HepG2 (cell line): Measurements from ENCODE around the gene ZNF79. TPM values are rescaled to one million over a fixed set of nuclear protein-coding genes. Genes with fewer than 3 reads are reported as not detected.

ENCODE experiments used
- ARNT2 ChIP-seq: sonication (generic); formaldehyde crosslinking; IDR thresholded peaks from 2 replicates; pipeline ENCODE4 v1.8.0; 2022; ENCODE audit warnings: mild to moderate bottlenecking, low read depth, missing genetic modification reagents, moderate library complexity
- CEBPB ChIP-seq: IDR thresholded peaks from 2 replicates; pipeline ENCODE4 v1.6.1; 2011; ENCODE audit warnings: low read depth, low read length, improper control_type of control experiment, borderline replicate concordance
- DMAP1 ChIP-seq: IDR thresholded peaks from 2 replicates; pipeline ENCODE4 v1.6.1; 2016
- ELF1 ChIP-seq: sonication (generic); formaldehyde crosslinking; IDR thresholded peaks from 2 replicates; pipeline ENCODE4 v1.4.0; 2020; ENCODE audit warnings: missing genetic modification reagents
- ELF3 ChIP-seq: IDR thresholded peaks from 2 replicates; pipeline ENCODE4 v1.6.1; 2016; ENCODE audit warnings: missing genetic modification reagents, missing compliant biosample characterization
- FOSL1 ChIP-seq: sonication (generic); formaldehyde crosslinking; IDR thresholded peaks from 2 replicates; pipeline ENCODE4 v1.9.0; 2021; ENCODE audit warnings: missing genetic modification reagents, borderline replicate concordance
- HNRNPUL1 ChIP-seq: fragments of 200-400 bp; formaldehyde crosslinking; IDR thresholded peaks from 2 replicates; pipeline ENCODE4 v1.6.1; 2017; ENCODE audit warnings: low read depth, mild to moderate bottlenecking, low read length, moderate library complexity
- ISX ChIP-seq: sonication (generic); formaldehyde crosslinking; conservative IDR thresholded peaks from 2 replicates; pipeline ENCODE4 v1.5.0; 2020; ENCODE audit warnings: missing genetic modification reagents
- JUND ChIP-seq: sonication (generic); formaldehyde crosslinking; IDR thresholded peaks from 2 replicates; pipeline ENCODE4 v1.8.0; 2022; ENCODE audit warnings: mild to moderate bottlenecking, missing genetic modification reagents
- KLF15 ChIP-seq: sonication (generic); formaldehyde crosslinking; IDR thresholded peaks from 2 replicates; pipeline ENCODE4 v1.8.1; 2023; ENCODE audit warnings: borderline replicate concordance, mild to moderate bottlenecking, inconsistent platforms, missing genetic modification reagents, mixed read lengths
- MXI1 ChIP-seq: IDR thresholded peaks from 3 replicates; pipeline ENCODE4 v1.6.1; 2012; ENCODE audit warnings: low read depth, low read length, inconsistent platforms, borderline replicate concordance
- NCOR1 ChIP-seq: fragments of 200-600 bp; sonication (generic); IDR thresholded peaks from 2 replicates; pipeline ENCODE4 v1.7.0; 2017; ENCODE audit warnings: antibody characterized with exemption, low read length, borderline replicate concordance
- NFIC ChIP-seq: IDR thresholded peaks from 2 replicates; pipeline ENCODE4 v1.6.1; 2012; ENCODE audit warnings: mild to moderate bottlenecking, low read length, inconsistent platforms
- POLR2A ChIP-seq, 2 experiments: IDR thresholded peaks; 2 replicates each; pipeline ENCODE4 v1.6.1; 2011; ENCODE audit warnings: low read depth in 2 of 2, low read length in 2 of 2, mild to moderate bottlenecking in 1 of 2, moderate library complexity in 1 of 2; ENCODE audit not compliant: insufficient read depth in 1 of 2
- POLR2G ChIP-seq: fragments of 200-400 bp; formaldehyde crosslinking; IDR thresholded peaks from 2 replicates; pipeline ENCODE4 v1.6.1; 2018; ENCODE audit warnings: mild to moderate bottlenecking, low read depth, low read length, moderate library complexity
- PRPF4 ChIP-seq: fragments of 200-400 bp; formaldehyde crosslinking; IDR thresholded peaks from 2 replicates; pipeline ENCODE4 v1.6.1; 2016; ENCODE audit warnings: low read length, low read depth; ENCODE audit not compliant: poor library complexity, severe bottlenecking
- RAD21 ChIP-seq: fragments of 450-650 bp; formaldehyde crosslinking; IDR thresholded peaks from 2 replicates; pipeline ENCODE4 v1.5.0; 2020; ENCODE audit warnings: mild to moderate bottlenecking
- RXRB ChIP-seq: IDR thresholded peaks from 2 replicates; pipeline ENCODE4 v1.6.1; 2016; ENCODE audit warnings: borderline replicate concordance, missing genetic modification reagents, missing compliant biosample characterization
- TCF7 ChIP-seq: sonication (generic); IDR thresholded peaks from 2 replicates; pipeline ENCODE4 v1.6.1; 2016; ENCODE audit warnings: antibody characterized with exemption, low read depth
- ZBTB21 ChIP-seq: sonication (generic); formaldehyde crosslinking; IDR thresholded peaks from 2 replicates; pipeline ENCODE4 v1.4.0; 2020; ENCODE audit warnings: missing genetic modification reagents
- ZFP37 ChIP-seq: sonication (generic); formaldehyde crosslinking; IDR thresholded peaks from 2 replicates; pipeline ENCODE4 v1.4.0; 2020; ENCODE audit warnings: missing genetic modification reagents, borderline replicate concordance
- ZMYM4 ChIP-seq: sonication (generic); formaldehyde crosslinking; IDR thresholded peaks from 2 replicates; pipeline ENCODE4 v1.8.1; 2023; ENCODE audit warnings: mild to moderate bottlenecking, missing genetic modification reagents
- ZNF292 ChIP-seq: sonication (generic); formaldehyde crosslinking; IDR thresholded peaks from 2 replicates; pipeline ENCODE4 v1.8.1; 2022; ENCODE audit warnings: mild to moderate bottlenecking, low read depth, missing genetic modification reagents, borderline replicate concordance
- ZNF460 ChIP-seq: sonication (generic); formaldehyde crosslinking; IDR thresholded peaks from 2 replicates; pipeline ENCODE4 v1.5.1; 2020; ENCODE audit warnings: missing genetic modification reagents, mild to moderate bottlenecking, borderline replicate concordance
- ZNF549 ChIP-seq: sonication (generic); formaldehyde crosslinking; IDR thresholded peaks from 2 replicates; pipeline ENCODE4 v1.5.0; 2020; ENCODE audit warnings: missing genetic modification reagents
- ZNF564 ChIP-seq: sonication (generic); formaldehyde crosslinking; IDR thresholded peaks from 2 replicates; pipeline ENCODE4 v1.8.1; 2023; ENCODE audit warnings: mild to moderate bottlenecking, missing genetic modification reagents
- ZNF644 ChIP-seq: IDR thresholded peaks from 2 replicates; pipeline ENCODE4 v1.6.1; 2016; ENCODE audit warnings: low read depth
- polyA plus RNA-seq, 8 experiments: library from polyadenylated mRNA; depleted of rRNA in 3 of 8; stranded (reverse) in 7 of 8; unstranded in 1 of 8; fragments of >200 nt; fragmentation: Illumina TruSeq in 4 of 8; extraction: Trizol in 4 of 8; gene quantifications; 2 replicates each; pipeline versions ENCODE4 v1.2.1 to v1.2.3, GENCODE V29; 2011 to 2016; ENCODE audit warnings: low read depth in 4 of 8, missing spikeins in 1 of 8, mixed read lengths in 1 of 8; ENCODE audit not compliant: insufficient read depth in 1 of 8
- total RNA-seq, 5 experiments: library from RNA; depleted of rRNA; stranded (reverse); fragments of >200 nt; fragmentation: Illumina TruSeq; extraction: Trizol; gene quantifications; 2 replicates each; pipeline ENCODE4 v1.2.3, GENCODE V29; 2016; ENCODE audit warnings: low read depth in 1 of 5
- TF ChIP-seq, protein P1 (sequence below), 2 experiments: fragments of 450-650 bp in 1 of 2; sonication (generic) in 1 of 2; formaldehyde crosslinking; IDR thresholded peaks; 2 replicates each; pipeline versions ENCODE4 v1.5.0 to v1.8.0; 2020 to 2022; ENCODE audit warnings: mild to moderate bottlenecking in 1 of 2, missing genetic modification reagents in 1 of 2
- TF ChIP-seq, protein P2 (sequence below): IDR thresholded peaks from 2 replicates; pipeline ENCODE4 v1.6.1; 2016; ENCODE audit warnings: low read depth, borderline replicate concordance
- TF ChIP-seq, protein P3 (sequence below): sonication (generic); formaldehyde crosslinking; IDR thresholded peaks from 2 replicates; pipeline ENCODE4 v1.4.0; 2020; ENCODE audit warnings: mild to moderate bottlenecking, missing genetic modification reagents

The ZNF79 gene
- total and polyA plus RNA-seq, 2 of the 13 experiments (the other 11 are each of a cell fraction or from before 2014, with no cell fraction given) = 3.7 to 8.1 TPM

DNA sequence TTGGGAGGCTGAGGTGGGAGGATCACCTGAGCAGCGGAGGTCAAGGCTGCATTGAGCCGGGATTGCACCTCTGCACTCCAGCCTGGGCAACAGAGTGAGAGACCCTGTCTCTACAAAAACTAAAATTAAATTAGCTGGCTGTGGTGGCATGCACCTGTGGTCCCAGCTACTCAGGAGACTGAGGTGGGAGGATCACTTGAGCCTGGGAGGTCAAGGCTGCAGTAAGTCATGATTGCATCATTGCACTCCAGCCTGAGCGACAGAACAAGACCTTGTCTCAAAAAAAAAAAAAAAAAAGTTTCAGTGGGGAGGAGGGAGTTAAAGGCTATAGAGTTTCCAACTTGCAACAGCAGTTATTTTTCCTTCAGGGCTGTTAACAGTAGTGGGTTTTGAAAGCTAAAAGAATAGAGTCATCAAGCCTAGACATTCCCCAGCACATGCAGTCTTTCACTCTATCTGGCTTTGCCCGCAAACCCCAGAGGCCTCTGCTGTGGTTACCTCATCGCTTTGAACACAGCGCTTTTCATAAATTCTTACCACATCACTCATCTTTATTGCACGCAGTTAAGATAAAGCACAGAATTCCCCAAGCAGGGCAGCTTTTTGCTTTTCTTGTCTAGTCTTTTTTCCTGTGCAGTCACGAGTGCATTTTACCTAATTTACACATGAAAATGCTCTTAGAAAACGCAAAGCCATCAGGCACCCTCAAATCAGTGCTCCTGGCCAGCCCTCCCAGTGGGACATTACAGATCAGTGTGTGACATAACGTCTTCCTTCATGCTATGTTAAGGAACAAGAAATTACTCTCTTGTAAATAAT, 35.9 kb upstream of the ZNF79 start (continued):
- TF ChIP-seq CEBPB (peak; percentile 93), ELF1 (CRISPR knock-in tag) (no peak), POLR2G (peak; percentile 59; the same call in 1 of the 2 replicates), ZNF292 (CRISPR knock-in tag) (no peak), NFIC (peak; percentile 32; the same call in 1 of the 2 replicates), KLF15 (CRISPR knock-in tag) (no peak), NCOR1 (peak; percentile 58; the same call in 1 of the 2 replicates), ISX (CRISPR knock-in tag) (no peak), ZNF644 (no peak), PRPF4 (peak; percentile 60), ZNF564 (CRISPR knock-in tag) (0 out of 2 replicates have a peak, but pooled peaks have one; percentile 51), FOSL1 (CRISPR knock-in tag) (peak; percentile 40; the same call in 1 of the 2 replicates), MXI1 (peak; percentile 40; the same call in 1 of the 3 replicates), ZFP37 (CRISPR knock-in tag) (no peak), RAD21 (no peak), ZNF549 (CRISPR knock-in tag) (no peak), RXRB (CRISPR knock-in tag) (no peak), DMAP1 (peak; percentile 23; the same call in 1 of the 2 replicates), ZMYM4 (CRISPR knock-in tag) (peak; percentile 36; the same call in 1 of the 2 replicates), ARNT2 (CRISPR knock-in tag) (peak; percentile 16; the same call in 1 of the 2 replicates), TCF7 (peak; percentile 93), POLR2A (IDR thresholded peaks at IDR 0.05; ENCODE audit: insufficient read depth in 1 of 2, low read depth in 2 of 2, low read length in 2 of 2) (peak in 1 of 2 experiments; percentile 50; a peak in 2 of 4 replicates), ZNF460 (CRISPR knock-in tag) (peak; percentile 74; the same call in 1 of the 2 replicates), ELF3 (CRISPR knock-in tag) (0 out of 2 replicates have a peak, but pooled peaks have one; percentile 12), HNRNPUL1 (no peak), JUND (peak; percentile 62; the same call in 1 of the 2 replicates), ZBTB21 (CRISPR knock-in tag) (peak; percentile 37; the same call in 1 of the 2 replicates)
- TF ChIP-seq, protein P1, sequence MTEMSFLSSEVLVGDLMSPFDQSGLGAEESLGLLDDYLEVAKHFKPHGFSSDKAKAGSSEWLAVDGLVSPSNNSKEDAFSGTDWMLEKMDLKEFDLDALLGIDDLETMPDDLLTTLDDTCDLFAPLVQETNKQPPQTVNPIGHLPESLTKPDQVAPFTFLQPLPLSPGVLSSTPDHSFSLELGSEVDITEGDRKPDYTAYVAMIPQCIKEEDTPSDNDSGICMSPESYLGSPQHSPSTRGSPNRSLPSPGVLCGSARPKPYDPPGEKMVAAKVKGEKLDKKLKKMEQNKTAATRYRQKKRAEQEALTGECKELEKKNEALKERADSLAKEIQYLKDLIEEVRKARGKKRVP (CRISPR knock-in tag; IDR thresholded peaks at IDR 0.05) = peak in 1 of 2 experiments; percentile 89; a peak in 2 of 4 replicates
- TF ChIP-seq, protein P2, sequence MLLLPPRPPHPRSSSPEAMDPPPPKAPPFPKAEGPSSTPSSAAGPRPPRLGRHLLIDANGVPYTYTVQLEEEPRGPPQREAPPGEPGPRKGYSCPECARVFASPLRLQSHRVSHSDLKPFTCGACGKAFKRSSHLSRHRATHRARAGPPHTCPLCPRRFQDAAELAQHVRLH (CRISPR knock-in tag) = 0 out of 2 replicates have a peak, but pooled peaks have one; percentile 22
- TF ChIP-seq, protein P3, sequence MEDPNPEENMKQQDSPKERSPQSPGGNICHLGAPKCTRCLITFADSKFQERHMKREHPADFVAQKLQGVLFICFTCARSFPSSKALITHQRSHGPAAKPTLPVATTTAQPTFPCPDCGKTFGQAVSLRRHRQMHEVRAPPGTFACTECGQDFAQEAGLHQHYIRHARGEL (CRISPR knock-in tag) = no peak
